22Rv1 (cell line): ENCODE results near the gene NHERF1.

Source experiments
- H3K27ac ChIP-seq: fragments of 450-650 bp; 2 replicates; pipeline ENCODE4 v1.5.1; 2017
- CTCF ChIP-seq: fragments of 450-650 bp; IDR thresholded peaks from 2 replicates; pipeline ENCODE4 v1.5.1; 2017; ENCODE audit warnings: mild to moderate bottlenecking
- ZFX ChIP-seq: fragments of 450-650 bp; IDR thresholded peaks from 2 replicates; pipeline ENCODE4 v1.6.1; 2017; ENCODE audit warnings: antibody characterized with exemption, borderline replicate concordance

NHERF1 gene

GRCh38 chr17:74757931-74758847 lies 9.8 kb downstream of the NHERF1 start:
- TF ChIP-seq ZFX (no peak), CTCF (no peak)
- no peak overlapping the region for H3K27ac ChIP-seq

GRCh38 chr17:74758848-74759168 lies 10.4 kb downstream of the NHERF1 start:
- no peak for TF ChIP-seq ZFX
- no peak for TF ChIP-seq CTCF
- no peak overlapping the region for H3K27ac ChIP-seq

- no peak for TF ChIP-seq CTCF
- no peak for TF ChIP-seq ZFX
- no peak overlapping the region for H3K27ac ChIP-seq
Observed at GRCh38 chr17:74759243-74759801, 10.9 kb downstream of the NHERF1 start.

GRCh38 chr17:74759941-74760340 lies 11.5 kb downstream of the NHERF1 start:
- TF ChIP-seq CTCF, result no peak
- no peak for TF ChIP-seq ZFX
- H3K27ac ChIP-seq, result no peak overlapping the region

GRCh38 chr17:74760404-74761105 lies 12.1 kb downstream of the NHERF1 start:
- H3K27ac ChIP-seq, result no peak overlapping the region
- no peak for TF ChIP-seq ZFX
- no peak for TF ChIP-seq CTCF

GRCh38 chr17:74761419-74761818 lies 13.0 kb downstream of the NHERF1 start:
- no peak for TF ChIP-seq ZFX
- no peak for TF ChIP-seq CTCF
- H3K27ac ChIP-seq, result no peak overlapping the region

- TF ChIP-seq CTCF, result no peak
- TF ChIP-seq ZFX, result no peak
- H3K27ac ChIP-seq, result no peak overlapping the region
Observed at GRCh38 chr17:74761931-74762330, 13.5 kb downstream of the NHERF1 start.
